ENCODE data around the gene CHD2.

CHD2 gene

GRCh38 chr15:93051236-93052089 is 151.3 kb downstream of the CHD2 start:
- no peak for TF ChIP-seq CTCF (IDR thresholded peaks at IDR 0.05; ENCODE audit: borderline replicate concordance, insufficient read depth, low read depth, low read length)
- H3K4me3 ChIP-seq (ENCODE audit: low read depth, low read length) = no peak overlapping the region

GRCh38 chr15:93052090-93052879 is 152.2 kb downstream of the CHD2 start:
- H3K4me3 ChIP-seq (ENCODE audit: low read depth, low read length) = no peak overlapping the region
- peak; percentile 27; the same call in 1 of the 2 replicates for TF ChIP-seq CTCF (IDR thresholded peaks at IDR 0.05; ENCODE audit: borderline replicate concordance, insufficient read depth, low read depth, low read length)

GRCh38 chr15:93055211-93055610 is 155.1 kb downstream of the CHD2 start:
- TF ChIP-seq CTCF (IDR thresholded peaks at IDR 0.05; ENCODE audit: borderline replicate concordance, insufficient read depth, low read depth, low read length) = no peak
- H3K4me3 ChIP-seq (ENCODE audit: low read depth, low read length) = no peak overlapping the region

GRCh38 chr15:93056836-93057235 is 156.7 kb downstream of the CHD2 start:
- no peak overlapping the region for H3K4me3 ChIP-seq (ENCODE audit: low read depth, low read length)
- TF ChIP-seq CTCF (IDR thresholded peaks at IDR 0.05; ENCODE audit: borderline replicate concordance, insufficient read depth, low read depth, low read length) = no peak

- TF ChIP-seq CTCF (IDR thresholded peaks at IDR 0.05; ENCODE audit: borderline replicate concordance, insufficient read depth, low read depth, low read length) = no peak
These were observed 157.5 kb downstream of the CHD2 start for GRCh38 chr15:93057618-93058017.

GRCh38 chr15:93058128-93058527 is 158.0 kb downstream of the CHD2 start:
- no peak overlapping the region for H3K4me3 ChIP-seq (ENCODE audit: low read depth, low read length)
- no peak for TF ChIP-seq CTCF (IDR thresholded peaks at IDR 0.05; ENCODE audit: borderline replicate concordance, insufficient read depth, low read depth, low read length)

More at GRCh38 chr15:93057618-93058017, 157.5 kb downstream of the CHD2 start:
- H3K4me3 ChIP-seq (ENCODE audit: low read depth, low read length) = no peak overlapping the region
